H9 (cell line): ENCODE measurements around the gene COG4. TPM values are rescaled to one million over a fixed set of nuclear protein-coding genes. Genes with fewer than 3 reads are reported as not detected.

Source experiments
- DNase-seq: peaks from one replicate; pipeline ENCODE4 v3.0.0-alpha.2; 2017
- H2AFZ ChIP-seq: one replicate; pipeline ENCODE4 v1.6.1; 2013; ENCODE audit warnings: mild to moderate bottlenecking, low read length, control low read depth, moderate library complexity
- H2AK5ac ChIP-seq: 2 replicates; pipeline ENCODE4 v1.6.1; 2013; ENCODE audit warnings: low read length, control low read depth, mixed read lengths; ENCODE audit not compliant: insufficient read length
- H2BK120ac ChIP-seq: one replicate; pipeline ENCODE4 v1.6.1; 2013; ENCODE audit warnings: low read depth, mild to moderate bottlenecking, low read length, control low read depth, inconsistent platforms; ENCODE audit not compliant: poor library complexity, severe bottlenecking
- H2BK12ac ChIP-seq: 2 replicates; pipeline ENCODE4 v1.6.1; 2013; ENCODE audit warnings: low read length, control low read depth, mixed read lengths, low read depth; ENCODE audit not compliant: insufficient read length
- H2BK15ac ChIP-seq: 2 replicates; pipeline ENCODE4 v1.6.1; 2013; ENCODE audit warnings: low read depth, low read length, control low read depth
- H2BK20ac ChIP-seq: one replicate; pipeline ENCODE4 v1.6.1; 2013; ENCODE audit warnings: low read depth, mild to moderate bottlenecking, low read length, control low read depth, inconsistent platforms; ENCODE audit not compliant: poor library complexity, severe bottlenecking
- H2BK5ac ChIP-seq: 2 replicates; pipeline ENCODE4 v1.6.1; 2013; ENCODE audit warnings: low read length, control low read depth, mixed read lengths; ENCODE audit not compliant: insufficient read length
- H3K14ac ChIP-seq: 2 replicates; pipeline ENCODE4 v1.6.1; 2013; ENCODE audit warnings: low read length, control low read depth; ENCODE audit not compliant: insufficient read depth
- H3K18ac ChIP-seq: 2 replicates; pipeline ENCODE4 v1.6.1; 2013; ENCODE audit warnings: low read depth, mild to moderate bottlenecking, mixed read lengths, low read length, control low read depth; ENCODE audit not compliant: insufficient read length
- H3K23ac ChIP-seq: 2 replicates; pipeline ENCODE4 v1.6.1; 2013; ENCODE audit warnings: low read length, control low read depth, mixed read lengths, low read depth; ENCODE audit not compliant: insufficient read length
- H3K23me2 ChIP-seq: 2 replicates; pipeline ENCODE4 v1.6.1; 2013; ENCODE audit warnings: low read depth, mild to moderate bottlenecking, mixed read lengths, low read length, control low read depth; ENCODE audit not compliant: insufficient read length, poor library complexity, severe bottlenecking
- H3K27ac ChIP-seq: 2 replicates; pipeline ENCODE4 v1.5.1; 2013; ENCODE audit warnings: low read length, control low read depth, mixed read lengths, low read depth; ENCODE audit not compliant: insufficient read length
- H3K27me3 ChIP-seq: 2 replicates; pipeline ENCODE4 v1.6.1; 2013; ENCODE audit warnings: low read length, control low read depth, inconsistent platforms; ENCODE audit not compliant: insufficient read depth
- H3K4ac ChIP-seq: 2 replicates; pipeline ENCODE4 v1.6.1; 2013; ENCODE audit warnings: low read depth, mild to moderate bottlenecking, control low read depth, inconsistent platforms, low read length, moderate library complexity
- H3K4me1 ChIP-seq: 2 replicates; pipeline ENCODE4 v1.6.1; 2013; ENCODE audit warnings: low read length, control low read depth, inconsistent platforms; ENCODE audit not compliant: insufficient read depth
- H3K4me2 ChIP-seq: 2 replicates; pipeline ENCODE4 v1.6.1; 2013; ENCODE audit warnings: low read length, control low read depth, mixed read lengths; ENCODE audit not compliant: insufficient read length, insufficient read depth
- H3K56ac ChIP-seq: 2 replicates; pipeline ENCODE4 v1.6.1; 2013; ENCODE audit warnings: low read depth, mild to moderate bottlenecking, mixed read lengths, low read length, control low read depth; ENCODE audit not compliant: insufficient read length
- H3K79me1 ChIP-seq: 2 replicates; pipeline ENCODE4 v1.6.1; 2013; ENCODE audit warnings: low read depth, mild to moderate bottlenecking, moderate library complexity, low read length, control low read depth, inconsistent platforms; ENCODE audit not compliant: insufficient read depth, poor library complexity, severe bottlenecking
- H3K79me2 ChIP-seq: 2 replicates; pipeline ENCODE4 v1.6.1; 2013; ENCODE audit warnings: low read length, control low read depth, inconsistent platforms; ENCODE audit not compliant: insufficient read depth
- H3K9ac ChIP-seq: 2 replicates; pipeline ENCODE4 v1.6.1; 2013; ENCODE audit warnings: low read length, control low read depth, mixed read lengths; ENCODE audit not compliant: insufficient read length; ENCODE audit errors: extremely low read depth
- H3K9me3 ChIP-seq: one replicate; pipeline ENCODE4 v1.6.1; 2013; ENCODE audit warnings: low read depth, low read length, inconsistent platforms; ENCODE audit not compliant: control insufficient read depth
- H3T11ph ChIP-seq: one replicate; pipeline ENCODE4 v1.6.1; 2013; ENCODE audit warnings: mild to moderate bottlenecking, low read length, control low read depth, inconsistent platforms
- H4K20me1 ChIP-seq: one replicate; pipeline ENCODE4 v1.6.1; 2013; ENCODE audit not compliant: control insufficient read depth, insufficient read length, insufficient read depth
- H4K5ac ChIP-seq: 2 replicates; pipeline ENCODE4 v1.6.1; 2013; ENCODE audit warnings: low read depth, mild to moderate bottlenecking, mixed read lengths, low read length, control low read depth; ENCODE audit not compliant: insufficient read length
- H4K8ac ChIP-seq: replicated peaks from 2 replicates; pipeline ENCODE4 v1.6.1; 2013; ENCODE audit warnings: low read length, control low read depth, mixed read lengths, low read depth; ENCODE audit not compliant: insufficient read length
- H4K91ac ChIP-seq: 2 replicates; pipeline ENCODE4 v1.6.1; 2013; ENCODE audit warnings: low read depth, mild to moderate bottlenecking, moderate library complexity, mixed read lengths, low read length, control low read depth; ENCODE audit not compliant: insufficient read length
- H3K27ac Mint-ChIP-seq, 3 experiments: 2 replicates in 2 of 3; 3 replicates in 1 of 3; pipeline ENCODE4 v1.8.0; 2020 to 2021; ENCODE audit warnings: mixed read lengths in 3 of 3, mild to moderate bottlenecking in 1 of 3, moderate library complexity in 1 of 3
- H3K27me3 Mint-ChIP-seq: 2 replicates; pipeline ENCODE4 v1.8.0; 2021; ENCODE audit warnings: low read depth, mild to moderate bottlenecking, moderate library complexity, mixed read lengths
- H3K36me3 Mint-ChIP-seq, 3 experiments: 2 replicates in 2 of 3; 3 replicates in 1 of 3; pipeline ENCODE4 v1.8.0; 2020 to 2021; ENCODE audit warnings: low read depth in 3 of 3, mixed read lengths in 3 of 3; ENCODE audit not compliant: insufficient read depth in 1 of 3
- H3K4me1 Mint-ChIP-seq, 2 experiments: 2 replicates each; pipeline ENCODE4 v1.8.0; 2020; ENCODE audit warnings: mixed read lengths in 2 of 2
- H3K4me3 Mint-ChIP-seq, 2 experiments: 2 replicates in 1 of 2; 3 replicates in 1 of 2; pipeline ENCODE4 v1.8.0; 2020 to 2021; ENCODE audit warnings: mild to moderate bottlenecking in 2 of 2, mixed read lengths in 2 of 2, moderate library complexity in 1 of 2
- H3K9me3 Mint-ChIP-seq, 2 experiments: 2 replicates in 1 of 2; 3 replicates in 1 of 2; pipeline ENCODE4 v1.8.0; 2020; ENCODE audit warnings: mild to moderate bottlenecking in 2 of 2, mixed read lengths in 2 of 2, moderate library complexity in 1 of 2
- WGBS: extraction: QIAGEN DNeasy Blood & Tissue Kit; methylation state at CpG from one replicate; pipeline ENCODE4 v1.1.7; 2013; ENCODE audit warnings: missing lambda C conversion rate, low lambda C conversion rate, mixed read lengths; ENCODE audit not compliant: insufficient read length; ENCODE audit errors: extremely low coverage; 5-methylcytosine and 5-hydroxymethylcytosine counted together
- total RNA-seq: library from RNA; stranded (reverse); gene quantifications from 2 replicates; pipeline ENCODE4 v1.2.1, GENCODE V29; 2021
- TF ChIP-seq, protein P1 (sequence below): fragments of 200-600 bp; sonication (generic); conservative IDR thresholded peaks from 3 replicates; pipeline ENCODE4 v1.8.0; 2021; ENCODE audit warnings: antibody characterized with exemption, mild to moderate bottlenecking

COG4 gene
- total RNA-seq, 1 experiment from 2014 or later = 51.9 TPM

DNA sequence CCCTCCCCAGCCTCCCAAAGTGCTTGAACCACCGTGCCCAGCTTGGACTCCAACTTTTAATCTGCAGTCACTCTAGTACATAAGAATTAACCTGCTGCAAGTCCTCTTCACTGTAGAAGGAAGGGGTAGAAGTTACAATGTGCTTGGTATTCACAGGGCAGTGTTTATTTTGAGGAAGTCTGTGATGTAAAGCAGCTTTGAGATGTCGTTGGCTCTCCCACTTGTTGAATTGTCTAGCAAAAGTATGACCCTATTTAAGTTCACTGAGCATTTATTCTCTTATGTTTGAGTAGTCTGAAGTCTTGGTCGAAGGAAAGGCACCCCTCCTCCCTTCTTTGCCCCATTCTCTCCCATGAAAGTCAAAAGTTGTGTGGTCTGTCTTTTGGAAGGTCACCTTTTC lies 28.4 kb upstream of the COG4 start:
- no peaks in the 10 kb centered on the region for H3K23me2 ChIP-seq
- H3K27me3 Mint-ChIP-seq = no peaks in the 10 kb centered on the region
- no peak overlapping the region for H4K91ac ChIP-seq
- H3K4me3 Mint-ChIP-seq = no peak overlapping the region
- no peak overlapping the region for H4K5ac ChIP-seq
- peaks cover 8% of the 10 kb centered on the region; the same call in 1 of the 2 replicates for H3K79me2 ChIP-seq
- H2BK15ac ChIP-seq = no peak overlapping the region
- H3K27me3 ChIP-seq = no peaks in the 10 kb centered on the region
- H3K14ac ChIP-seq = no peak overlapping the region
- H2BK12ac ChIP-seq = no peak overlapping the region
- H3K27ac ChIP-seq = no peak overlapping the region
- H2BK120ac ChIP-seq = no peak overlapping the region
- H3K23ac ChIP-seq = no peak overlapping the region
- no peaks in the 10 kb centered on the region for H3K79me1 ChIP-seq
- H3K36me3 Mint-ChIP-seq = peaks cover 67 to 93% (median 90%) of the 10 kb centered on the region in 3 experiments
- no peak overlapping the region for H3K4ac ChIP-seq
- H2BK20ac ChIP-seq = no peak overlapping the region
- no CpG with 5 or more reads among the region's 3 CpGs for whole genome bisulfite sequencing
- no peak overlapping the region for H4K8ac ChIP-seq
- H3K4me1 ChIP-seq = no peaks in the 10 kb centered on the region
- no peak overlapping the region for H2AFZ ChIP-seq
- no peak overlapping the region for H3K4me2 ChIP-seq
- peak overlapping the region in 1 of 3 experiments; percentile 11; a peak in 1 of 7 replicates for H3K27ac Mint-ChIP-seq
- no peaks in the 10 kb centered on the region for H3K9me3 Mint-ChIP-seq
- no peak for DNase-seq
- H3K9me3 ChIP-seq = no peaks in the 10 kb centered on the region
- no peak overlapping the region for H3T11ph ChIP-seq
- no peak overlapping the region for H2AK5ac ChIP-seq
- H3K4me1 Mint-ChIP-seq = peaks cover 12 to 22% of the 10 kb centered on the region in 2 experiments
- H4K20me1 ChIP-seq = no peaks in the 10 kb centered on the region
- no peak overlapping the region for H2BK5ac ChIP-seq
- H3K56ac ChIP-seq = no peak overlapping the region
- H3K9ac ChIP-seq = no peak overlapping the region
- TF ChIP-seq, protein P1, sequence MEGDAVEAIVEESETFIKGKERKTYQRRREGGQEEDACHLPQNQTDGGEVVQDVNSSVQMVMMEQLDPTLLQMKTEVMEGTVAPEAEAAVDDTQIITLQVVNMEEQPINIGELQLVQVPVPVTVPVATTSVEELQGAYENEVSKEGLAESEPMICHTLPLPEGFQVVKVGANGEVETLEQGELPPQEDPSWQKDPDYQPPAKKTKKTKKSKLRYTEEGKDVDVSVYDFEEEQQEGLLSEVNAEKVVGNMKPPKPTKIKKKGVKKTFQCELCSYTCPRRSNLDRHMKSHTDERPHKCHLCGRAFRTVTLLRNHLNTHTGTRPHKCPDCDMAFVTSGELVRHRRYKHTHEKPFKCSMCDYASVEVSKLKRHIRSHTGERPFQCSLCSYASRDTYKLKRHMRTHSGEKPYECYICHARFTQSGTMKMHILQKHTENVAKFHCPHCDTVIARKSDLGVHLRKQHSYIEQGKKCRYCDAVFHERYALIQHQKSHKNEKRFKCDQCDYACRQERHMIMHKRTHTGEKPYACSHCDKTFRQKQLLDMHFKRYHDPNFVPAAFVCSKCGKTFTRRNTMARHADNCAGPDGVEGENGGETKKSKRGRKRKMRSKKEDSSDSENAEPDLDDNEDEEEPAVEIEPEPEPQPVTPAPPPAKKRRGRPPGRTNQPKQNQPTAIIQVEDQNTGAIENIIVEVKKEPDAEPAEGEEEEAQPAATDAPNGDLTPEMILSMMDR = no peak
- H3K18ac ChIP-seq = no peak overlapping the region
